NCI-H526 treated with DMSO at 0.1 percent for 48 hours (cell line): ENCODE data around the gene INHBC.
"Not testable (repeated sequence)": the region's sequence is repeated elsewhere in the genome, so short reads cannot be mapped to it uniquely, and the experiment has no call there.

Experiments
- DNase-seq: peaks from one replicate; lab custom pipeline; 2025; lab: John Stamatoyannopoulos, UW

INHBC gene, protein sequence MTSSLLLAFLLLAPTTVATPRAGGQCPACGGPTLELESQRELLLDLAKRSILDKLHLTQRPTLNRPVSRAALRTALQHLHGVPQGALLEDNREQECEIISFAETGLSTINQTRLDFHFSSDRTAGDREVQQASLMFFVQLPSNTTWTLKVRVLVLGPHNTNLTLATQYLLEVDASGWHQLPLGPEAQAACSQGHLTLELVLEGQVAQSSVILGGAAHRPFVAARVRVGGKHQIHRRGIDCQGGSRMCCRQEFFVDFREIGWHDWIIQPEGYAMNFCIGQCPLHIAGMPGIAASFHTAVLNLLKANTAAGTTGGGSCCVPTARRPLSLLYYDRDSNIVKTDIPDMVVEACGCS

GRCh38 chr12:57434517-57435223 lies at the start of gene INHBC:
TSS of gene INHBC (plus strand) at chr12:57434784. CDS start at chr12:57434887, 103 bp downstream.
- no peak for DNase-seq

- DNase-seq = no peak
Observed at GRCh38 chr12:57385586-57385985, 49.0 kb upstream of the INHBC start.

DNA sequence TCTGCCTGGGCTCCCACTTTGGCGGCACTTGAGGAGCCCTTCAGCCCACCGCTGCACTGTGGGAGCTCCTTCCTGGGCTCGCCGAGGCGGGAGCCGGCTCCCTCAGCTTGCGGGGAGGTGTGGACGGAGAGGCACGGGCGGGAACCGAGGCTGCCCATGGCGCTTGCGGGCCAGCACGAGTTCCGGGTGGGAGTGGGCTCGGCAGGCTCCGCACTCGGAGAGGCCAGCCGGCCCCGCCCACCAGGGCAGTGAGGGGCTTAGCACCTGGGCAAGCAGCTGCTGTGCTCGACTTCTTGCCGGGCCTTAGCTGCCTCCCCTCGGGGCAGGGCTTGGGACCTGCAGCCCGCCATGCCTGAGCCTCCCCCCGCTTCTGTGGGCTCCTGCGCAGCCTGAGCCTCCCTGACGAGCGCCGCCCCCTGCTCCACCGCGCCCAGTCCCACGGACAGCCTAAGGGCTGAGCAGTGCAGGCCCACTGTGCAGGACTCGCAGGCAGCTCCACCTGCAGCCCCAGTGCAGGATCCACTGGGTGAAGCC lies 48.3 kb upstream of the INHBC start:
- no peak for DNase-seq

DNA sequence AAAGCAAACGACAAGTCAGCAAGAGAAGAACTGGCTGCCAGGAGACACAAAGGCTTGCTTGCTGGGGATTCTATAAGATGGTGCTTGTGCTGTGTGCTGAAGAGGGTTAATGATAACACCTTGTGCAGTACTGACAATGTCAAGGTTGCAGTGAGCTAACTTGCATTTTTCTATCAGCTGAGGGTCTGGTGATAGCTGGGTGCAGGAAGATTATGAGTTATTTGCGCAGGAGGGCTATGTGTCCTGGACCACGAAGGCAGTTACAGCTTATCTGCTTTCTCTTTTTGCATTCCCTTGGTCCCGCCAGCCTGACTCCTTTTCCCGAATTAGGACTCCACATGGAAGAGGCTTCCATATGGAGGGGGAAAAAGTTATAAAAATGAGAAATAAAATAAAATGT lies 46.2 kb upstream of the INHBC start:
- no peak for DNase-seq

GRCh38 chr12:57389033-57389432 lies 45.6 kb upstream of the INHBC start:
- no peak for DNase-seq

- DNase-seq = no peak
Observed at GRCh38 chr12:57390174-57390573, 44.4 kb upstream of the INHBC start.

DNA sequence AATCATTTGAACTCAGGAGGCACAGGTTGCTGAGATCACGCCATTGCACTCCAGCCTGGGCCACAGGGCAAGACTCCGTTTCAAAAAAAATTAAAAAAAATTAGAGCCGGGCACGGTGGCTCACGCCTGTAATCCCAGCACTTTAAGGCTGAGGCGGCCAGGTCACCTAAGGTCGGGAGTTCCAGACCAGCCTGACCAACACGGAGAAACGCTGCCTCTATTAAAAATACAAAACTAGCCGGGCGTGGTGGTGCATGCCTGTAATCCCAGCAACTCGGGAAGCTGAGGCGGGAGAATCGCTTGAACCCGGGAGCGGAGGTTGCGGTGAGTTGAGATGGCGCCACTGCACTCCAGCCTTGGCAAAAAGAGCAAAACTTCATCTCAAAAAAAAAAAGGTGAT lies 39.5 kb upstream of the INHBC start:
- no peak for DNase-seq

DNA sequence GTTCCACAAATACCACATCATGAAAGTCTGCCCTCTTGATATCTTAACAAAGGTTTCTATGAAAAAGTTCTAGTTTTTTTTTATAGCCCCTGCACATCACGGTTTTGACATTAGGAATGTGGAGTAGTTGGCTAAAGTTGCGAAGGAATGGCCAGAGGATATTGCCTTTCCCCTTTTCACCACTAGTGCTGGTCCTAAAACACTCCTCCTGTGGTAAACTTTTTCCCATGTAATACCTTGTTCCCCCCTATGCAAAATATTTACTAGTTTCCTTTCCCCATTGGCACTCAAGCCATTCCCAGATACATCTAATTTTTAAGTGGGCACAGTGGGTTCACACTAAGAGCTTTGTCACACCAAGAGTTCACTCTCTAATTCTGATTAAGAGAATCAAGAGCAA lies 37.1 kb upstream of the INHBC start:
- DNase-seq = no peak

- not testable (repeated sequence) for DNase-seq
Observed at GRCh38 chr12:57399718-57400463, 34.7 kb upstream of the INHBC start.

DNA sequence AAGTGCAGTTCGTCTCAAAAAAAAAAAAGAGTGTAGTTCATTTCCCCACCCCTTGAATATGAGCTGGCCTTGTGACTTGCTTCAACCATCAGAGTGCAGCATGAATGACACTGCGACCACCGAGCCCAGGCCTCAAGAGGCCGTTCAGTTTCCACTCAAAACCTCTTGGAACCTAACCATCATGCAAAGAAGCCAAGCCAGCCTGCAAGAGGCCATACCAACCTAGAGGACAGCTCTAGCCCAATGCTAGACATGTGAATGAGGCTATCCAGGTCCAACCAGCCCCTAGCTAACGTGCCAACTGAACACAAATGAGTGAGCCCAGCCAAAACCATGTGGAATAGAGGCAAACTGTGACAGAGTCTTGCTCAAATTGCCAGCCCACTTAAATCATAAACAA lies 33.4 kb upstream of the INHBC start:
- DNase-seq = no peak

GRCh38 chr12:57402156-57402555 lies 32.4 kb upstream of the INHBC start:
- DNase-seq = not testable (repeated sequence)

GRCh38 chr12:57404966-57405640 lies 29.5 kb upstream of the INHBC start:
- DNase-seq = no peak

DNA sequence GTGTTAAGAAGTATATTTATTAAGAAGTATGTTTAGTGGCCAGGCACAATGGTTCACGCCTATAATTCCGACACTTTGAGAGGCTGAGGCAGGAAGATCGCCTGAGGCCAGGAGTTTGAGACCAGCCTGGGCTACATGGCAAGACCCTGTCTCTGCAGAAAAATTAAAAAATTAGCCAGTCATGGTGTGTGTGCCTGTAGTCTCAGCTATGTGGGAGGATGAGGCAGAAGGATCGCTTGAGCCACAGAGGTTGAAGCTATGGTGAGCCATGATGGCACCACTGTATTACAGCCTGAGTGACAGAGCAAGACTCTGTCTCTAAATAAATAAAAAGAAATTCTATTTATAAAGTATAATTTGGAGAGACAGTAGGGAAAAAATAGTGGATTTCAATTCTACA lies 24.1 kb upstream of the INHBC start:
- no peak for DNase-seq

DNA sequence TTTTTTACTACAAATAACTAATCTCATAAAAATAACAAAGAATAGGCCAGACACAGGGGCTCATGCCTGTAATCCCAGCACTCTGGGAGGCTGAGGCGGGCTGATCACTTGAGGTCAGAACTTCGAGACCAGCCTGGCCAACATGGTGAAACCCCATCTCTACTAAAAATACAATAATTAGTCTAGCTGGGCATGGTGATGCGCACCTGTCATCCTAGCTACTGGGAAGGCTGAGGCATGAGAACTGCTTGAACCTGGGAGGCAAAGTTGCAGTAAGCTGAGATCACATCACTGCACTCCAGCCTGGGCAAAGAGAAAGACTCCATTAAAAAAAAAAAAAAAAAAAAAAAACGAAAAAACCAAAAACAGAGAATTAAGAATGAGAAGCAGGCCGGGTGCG lies 20.4 kb upstream of the INHBC start:
- DNase-seq = not testable (repeated sequence)

DNA sequence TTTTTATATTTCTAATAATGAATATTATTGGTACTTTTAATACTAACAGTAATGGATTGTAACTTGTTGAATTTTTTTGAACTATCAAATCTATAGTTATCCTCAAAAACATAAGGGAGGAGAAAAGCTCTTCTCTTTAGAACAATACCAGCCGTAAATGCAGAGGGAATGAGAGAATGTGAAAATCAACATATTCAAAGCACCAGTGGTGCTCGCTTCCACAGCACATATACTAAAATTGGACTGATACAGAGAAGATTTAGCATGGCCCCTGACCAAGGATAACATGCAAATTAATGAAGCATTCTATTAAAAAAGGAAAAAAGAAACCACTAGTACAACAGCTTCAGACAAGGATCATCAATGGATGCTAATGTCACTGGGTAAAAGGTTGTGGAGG lies 19.5 kb upstream of the INHBC start:
- no peak for DNase-seq

DNA sequence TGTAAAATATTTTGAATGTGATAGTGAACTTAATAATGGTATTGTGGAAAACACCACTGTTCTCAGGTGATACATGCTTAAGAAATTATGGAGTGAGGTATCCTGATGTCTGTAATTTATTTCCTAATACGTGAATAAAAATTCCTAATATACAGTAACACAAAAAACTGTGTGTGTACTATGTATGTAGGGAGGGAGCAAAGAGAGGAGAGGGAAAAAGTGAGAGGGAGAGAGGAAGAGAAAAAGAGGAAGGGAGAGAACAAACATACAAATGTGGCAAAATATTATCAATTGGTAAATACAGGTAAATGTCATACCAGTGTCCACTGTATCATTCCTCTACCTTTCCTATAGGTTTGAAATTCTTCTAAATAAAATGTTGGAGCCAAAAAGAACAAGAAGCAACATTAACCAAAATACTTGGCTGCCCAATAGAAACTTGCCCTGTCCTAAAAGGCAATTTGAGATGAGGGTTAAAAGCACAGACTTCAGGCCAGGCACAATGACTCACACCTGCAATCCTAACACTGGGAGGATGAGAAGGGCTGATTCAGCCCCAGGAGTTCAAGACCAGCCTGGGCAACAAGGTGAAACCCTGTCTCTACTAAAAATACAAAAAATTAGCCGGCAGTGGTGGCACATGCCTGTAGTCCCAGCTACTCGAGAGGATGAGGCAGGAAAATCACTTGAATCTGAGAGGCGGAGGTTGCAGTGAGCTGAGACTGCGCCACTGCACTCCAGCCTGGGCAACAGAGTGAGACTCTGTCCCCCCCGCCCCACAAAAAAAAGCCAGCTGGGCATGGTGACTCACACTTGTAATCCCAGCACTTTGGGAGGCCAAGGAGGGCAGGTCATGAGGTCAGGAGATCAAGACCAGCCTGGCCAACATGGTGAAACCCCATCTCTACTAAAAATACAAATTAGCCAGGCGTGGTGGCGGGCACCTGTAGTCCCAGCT lies 18.3 kb upstream of the INHBC start:
- DNase-seq = no peak

DNA sequence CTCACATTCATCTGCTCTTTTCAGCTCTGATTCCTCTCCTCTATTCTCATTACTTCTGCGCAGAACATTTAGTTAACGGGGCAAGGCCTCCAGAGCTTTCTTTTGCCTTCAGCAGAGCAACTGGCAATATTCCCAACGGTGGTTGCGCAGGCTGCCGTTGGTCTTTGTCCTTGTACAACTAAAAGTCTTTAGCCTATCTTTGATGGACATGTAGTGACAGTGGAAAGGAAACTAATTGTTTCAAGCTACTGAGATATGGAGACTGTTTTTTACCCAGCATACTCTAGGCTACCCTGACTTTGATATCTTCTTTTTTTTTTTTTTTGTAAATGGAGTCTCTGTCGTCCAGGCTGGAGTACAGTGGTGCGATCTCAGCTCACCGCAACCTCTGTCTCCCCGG lies 16.3 kb upstream of the INHBC start:
- no peak for DNase-seq

DNA sequence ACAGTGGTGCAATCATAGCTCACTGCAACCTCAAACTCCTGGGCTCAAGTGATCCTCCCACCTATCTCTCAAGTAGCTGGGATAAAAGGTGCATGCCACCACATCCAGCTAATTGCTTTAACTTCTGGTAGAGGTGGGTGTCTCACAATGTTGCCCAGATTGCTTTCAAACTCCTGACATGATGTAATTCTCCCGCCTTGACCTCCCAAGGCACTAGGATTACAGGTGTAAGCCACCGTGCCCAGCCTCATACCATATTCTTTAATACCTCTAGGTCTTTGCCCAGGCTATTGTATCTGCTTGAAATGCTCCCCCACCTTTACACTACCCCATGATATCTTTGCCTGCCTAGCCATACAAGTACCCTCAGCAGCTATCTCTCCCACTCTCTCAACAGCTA lies 15.1 kb upstream of the INHBC start:
- DNase-seq = no peak

DNA sequence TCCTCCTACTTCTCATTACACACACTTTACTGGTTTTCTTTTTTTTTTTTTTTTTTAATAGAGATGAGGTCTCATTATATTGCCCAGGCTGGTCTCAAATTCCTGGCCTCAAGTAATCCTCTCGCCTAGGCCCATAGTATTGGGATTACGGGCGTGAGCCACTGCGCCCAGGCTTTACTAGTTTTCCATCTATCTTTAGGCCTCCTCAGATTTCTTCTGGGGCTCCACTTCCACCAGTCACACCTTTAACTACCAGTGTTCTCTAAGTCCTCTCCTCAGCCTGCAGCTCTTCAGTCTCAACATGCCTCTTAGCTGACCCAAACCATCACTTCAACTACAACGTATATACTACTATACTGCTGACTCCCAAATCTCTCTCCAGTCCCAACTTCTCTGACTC lies 14.1 kb upstream of the INHBC start:
- DNase-seq = no peak

GRCh38 chr12:57426948-57427347 lies 7.6 kb upstream of the INHBC start:
- DNase-seq = not testable (repeated sequence)

DNA sequence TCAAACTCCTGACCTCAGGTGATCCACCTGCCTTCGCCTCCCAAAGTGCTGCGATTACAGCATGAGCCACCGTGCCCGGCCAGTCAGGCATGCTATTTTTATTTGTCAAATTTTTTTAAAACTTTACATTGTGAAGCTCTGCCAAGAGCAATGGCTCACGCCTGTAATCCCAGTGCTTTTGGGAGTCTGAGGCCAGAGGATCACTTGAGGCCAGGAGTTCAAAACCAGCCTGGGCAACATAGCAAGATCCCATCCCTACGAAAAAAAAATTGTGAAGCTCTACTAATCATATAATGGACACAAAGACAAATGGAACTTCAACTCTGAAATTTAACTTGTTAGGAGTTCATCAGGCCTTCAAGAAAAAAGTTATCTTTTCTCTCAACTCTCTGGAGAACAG lies 5.6 kb upstream of the INHBC start:
- no peak for DNase-seq
